NCI-H146 (cell line): ENCODE data around the gene SLF1.

Experiments
- DNase-seq: peaks from one replicate; lab custom pipeline; 2025; lab: John Stamatoyannopoulos, UW

Gene SLF1

DNA sequence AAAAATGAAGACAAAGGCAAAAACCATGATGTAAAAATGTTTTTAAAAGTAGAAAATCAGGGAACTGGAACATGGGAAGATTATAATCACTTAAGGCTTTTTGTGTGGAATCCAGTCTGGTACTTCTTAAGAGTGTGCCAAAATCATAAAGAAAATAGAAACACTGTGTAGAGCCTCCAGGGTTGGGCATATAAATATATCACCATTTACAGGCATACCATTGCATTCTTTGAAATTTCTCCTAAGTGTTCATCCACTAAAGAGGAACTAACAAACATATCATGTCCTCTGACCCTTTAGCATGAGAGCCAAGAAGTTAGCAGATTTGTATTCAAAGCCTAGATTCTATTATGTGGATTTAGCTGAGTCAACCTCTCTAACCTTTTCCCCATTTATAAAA is 93.3 kb downstream of the SLF1 start:
- no peak for DNase-seq

DNA sequence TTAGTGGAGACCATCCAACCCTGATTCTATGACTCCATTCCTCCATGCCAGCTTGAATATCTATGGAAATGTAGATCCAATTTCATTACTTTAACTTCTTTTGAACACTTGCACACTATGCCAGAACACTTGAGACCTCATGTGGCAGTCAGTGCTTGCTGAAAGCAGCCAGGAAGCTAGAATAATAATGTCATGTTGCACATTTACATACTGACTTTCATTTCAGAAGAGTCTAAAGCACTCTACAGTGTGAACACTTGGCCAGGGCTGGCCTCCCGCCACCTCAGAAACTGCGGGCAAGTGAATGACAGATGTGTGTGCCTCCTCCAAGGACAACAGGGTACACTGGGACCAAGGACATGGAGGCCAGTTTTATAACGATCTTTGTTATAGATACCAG is 97.3 kb downstream of the SLF1 start:
- DNase-seq: no peak

DNA sequence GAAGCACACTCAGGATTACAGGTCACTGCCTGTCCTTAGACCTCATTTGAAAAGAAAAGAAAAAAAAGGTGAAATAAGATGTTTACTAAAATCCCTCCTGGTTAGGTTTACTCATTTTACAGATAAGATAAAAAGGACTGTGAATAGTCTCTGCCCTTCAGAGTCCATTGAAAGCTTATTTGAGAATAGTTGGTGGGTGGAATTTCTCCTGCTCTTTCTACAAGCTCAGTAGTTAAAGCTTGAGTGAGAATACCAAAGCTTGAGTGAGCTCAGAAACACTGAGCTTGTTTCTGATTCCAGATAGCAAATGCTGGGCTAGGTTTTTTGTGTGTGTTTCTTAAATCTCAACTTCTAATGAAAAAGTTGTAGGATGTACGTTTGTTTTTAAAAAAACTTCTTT is 106.7 kb downstream of the SLF1 start:
- no peak for DNase-seq

GRCh38 chr5:94731471-94731870 is 113.0 kb downstream of the SLF1 start:
- DNase-seq: no peak

GRCh38 chr5:94736498-94736897 is 118.0 kb downstream of the SLF1 start:
- DNase-seq: no peak

DNA sequence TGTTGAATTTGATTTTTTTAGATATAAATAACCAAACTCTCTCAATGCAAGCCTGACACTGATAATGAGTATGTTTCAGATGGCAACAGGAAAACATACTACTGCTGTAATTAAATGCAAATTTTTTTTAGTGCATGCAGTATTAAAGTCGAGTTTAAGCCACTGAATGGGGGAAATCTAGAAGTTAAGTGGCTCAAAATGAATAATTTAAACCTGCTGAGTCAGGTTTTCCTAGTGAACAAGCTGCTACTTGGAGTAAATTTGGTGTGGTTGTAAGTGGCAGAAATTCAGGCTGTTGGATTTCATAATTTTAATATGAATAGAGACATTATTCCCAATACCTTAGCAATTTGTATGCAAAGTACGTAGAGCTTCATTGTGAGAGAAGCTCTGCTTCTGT is 121.8 kb downstream of the SLF1 start:
- no peak for DNase-seq

DNA sequence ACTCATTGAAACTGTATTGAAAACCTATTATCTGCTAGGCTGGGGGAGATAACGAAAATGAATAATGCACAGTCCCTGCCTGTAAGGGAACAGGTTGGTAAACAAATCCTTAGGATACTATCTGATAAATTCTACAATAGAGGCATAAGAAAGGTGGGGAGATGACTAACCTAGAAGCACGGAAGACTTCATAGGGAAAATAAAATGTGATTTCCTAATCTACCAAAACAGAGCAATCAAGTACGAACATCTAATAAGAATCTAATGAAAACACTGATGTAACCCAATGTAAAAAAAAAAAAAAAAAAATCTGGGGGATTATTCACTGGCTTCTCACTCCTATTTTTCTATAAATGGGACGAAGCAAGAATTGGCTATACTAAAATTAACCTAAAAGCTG is 124.4 kb downstream of the SLF1 start:
- DNase-seq: no peak

GRCh38 chr5:94744906-94745305 is 126.4 kb downstream of the SLF1 start:
- DNase-seq: no peak

DNA sequence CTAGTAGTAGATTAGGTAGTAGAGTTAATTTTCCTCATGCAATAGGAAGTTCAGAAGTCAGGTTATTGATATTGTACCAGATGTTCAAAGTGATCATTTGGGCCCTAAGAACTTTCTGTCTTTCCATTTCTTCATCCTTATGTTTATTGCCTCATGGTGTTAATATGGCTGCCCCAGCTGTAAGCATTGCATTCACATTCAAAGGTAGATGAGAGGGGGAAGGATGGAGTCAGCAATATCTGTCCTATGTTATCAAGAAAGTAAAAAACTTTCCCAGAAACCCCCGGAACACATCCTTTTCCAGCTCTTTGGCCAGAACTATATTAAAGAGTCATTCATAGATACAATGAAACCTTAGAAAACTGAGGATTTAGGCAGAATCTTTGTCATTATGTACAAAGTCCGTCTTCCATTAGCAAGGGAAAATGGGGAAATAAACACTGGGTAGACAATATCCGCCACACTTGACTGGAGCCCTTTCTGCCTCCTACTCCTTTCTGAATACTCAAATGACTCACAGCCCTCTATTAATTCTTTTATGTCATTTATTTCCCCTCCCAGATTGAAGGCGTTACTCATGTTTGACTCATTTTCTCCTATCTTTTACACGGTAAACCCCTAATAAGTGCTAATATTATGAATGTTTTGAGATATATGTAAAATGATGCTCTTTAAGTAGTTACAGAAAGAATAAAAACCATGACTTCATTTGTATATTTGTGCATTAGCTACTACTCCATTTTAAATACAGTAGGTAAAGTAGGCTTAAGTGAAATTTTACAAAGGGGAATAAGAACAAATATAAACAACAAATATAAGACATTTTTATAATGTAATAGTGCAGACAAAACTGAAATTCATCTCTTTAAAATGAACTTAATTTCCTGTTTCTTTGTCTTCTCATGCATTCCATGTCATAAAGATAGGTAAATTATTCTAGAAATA is 127.6 kb downstream of the SLF1 start:
- no peak for DNase-seq

GRCh38 chr5:94746731-94747124 is 128.3 kb downstream of the SLF1 start:
- no peak for DNase-seq
